HepG2 (cell line): ENCODE results near the gene ATG4B.

Experiments
- HOXA7 ChIP-seq: sonication (generic); formaldehyde crosslinking; IDR thresholded peaks from 2 replicates; pipeline ENCODE4 v1.8.1; 2022; ENCODE audit warnings: mild to moderate bottlenecking, missing genetic modification reagents, moderate library complexity
- ZNF121 ChIP-seq: sonication (generic); formaldehyde crosslinking; IDR thresholded peaks from 2 replicates; pipeline ENCODE4 v1.5.0; 2020; ENCODE audit warnings: mild to moderate bottlenecking, missing genetic modification reagents

GRCh38 chr2:241708879-241709278 is 71.4 kb downstream of the ATG4B start:
- TF ChIP-seq HOXA7: no peak
- no peak for TF ChIP-seq ZNF121
